Measurements from ENCODE around the gene OTUB2.

DNA sequence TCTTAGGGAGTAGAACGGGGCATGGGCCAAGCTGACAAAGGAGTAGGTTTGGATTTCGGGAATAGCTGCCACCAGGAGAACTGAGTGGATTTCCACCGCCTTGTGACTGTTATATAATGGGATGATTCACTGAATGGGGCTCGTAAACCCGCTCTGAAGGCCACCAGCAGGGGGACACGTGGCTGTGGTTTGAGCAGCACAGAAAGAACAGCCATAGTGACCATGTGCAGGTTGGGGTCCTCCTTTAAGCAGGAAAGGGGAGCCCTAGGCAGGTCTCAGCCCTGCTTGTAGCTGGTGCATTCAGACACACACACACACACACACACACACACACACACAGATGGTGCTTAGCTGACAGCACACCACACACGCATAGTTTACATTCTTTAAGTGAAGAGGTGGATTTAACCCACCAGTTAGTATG, 41.1 kb upstream of the OTUB2 start:
- TF ChIP-seq, protein P1, sequence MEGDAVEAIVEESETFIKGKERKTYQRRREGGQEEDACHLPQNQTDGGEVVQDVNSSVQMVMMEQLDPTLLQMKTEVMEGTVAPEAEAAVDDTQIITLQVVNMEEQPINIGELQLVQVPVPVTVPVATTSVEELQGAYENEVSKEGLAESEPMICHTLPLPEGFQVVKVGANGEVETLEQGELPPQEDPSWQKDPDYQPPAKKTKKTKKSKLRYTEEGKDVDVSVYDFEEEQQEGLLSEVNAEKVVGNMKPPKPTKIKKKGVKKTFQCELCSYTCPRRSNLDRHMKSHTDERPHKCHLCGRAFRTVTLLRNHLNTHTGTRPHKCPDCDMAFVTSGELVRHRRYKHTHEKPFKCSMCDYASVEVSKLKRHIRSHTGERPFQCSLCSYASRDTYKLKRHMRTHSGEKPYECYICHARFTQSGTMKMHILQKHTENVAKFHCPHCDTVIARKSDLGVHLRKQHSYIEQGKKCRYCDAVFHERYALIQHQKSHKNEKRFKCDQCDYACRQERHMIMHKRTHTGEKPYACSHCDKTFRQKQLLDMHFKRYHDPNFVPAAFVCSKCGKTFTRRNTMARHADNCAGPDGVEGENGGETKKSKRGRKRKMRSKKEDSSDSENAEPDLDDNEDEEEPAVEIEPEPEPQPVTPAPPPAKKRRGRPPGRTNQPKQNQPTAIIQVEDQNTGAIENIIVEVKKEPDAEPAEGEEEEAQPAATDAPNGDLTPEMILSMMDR (IDR thresholded peaks at IDR 0.05) = no peak
- TF ChIP-seq POLR2A (IDR thresholded peaks at IDR 0.05) = no peak
